Measurements from ENCODE around the gene LIPJ.

- TF ChIP-seq YY1 (IDR thresholded peaks at IDR 0.05; ENCODE audit: insufficient read depth, insufficient replicate concordance, low read depth, low read length) (no peak), ZZZ3 (CRISPR knock-in tag; IDR thresholded peaks at IDR 0.05; ENCODE audit: borderline replicate concordance) (no peak), CTCF (CRISPR knock-in tag; IDR thresholded peaks at IDR 0.05) (no peak)
Measured at GRCh38 chr10:88617772-88618300, 31.3 kb downstream of the LIPJ start.
